Stimulated activated CD4-positive, alpha-beta T cell treated with anti-CD3 and anti-CD28 coated beads, Interleukin-15, amount 100 ng/mL, for 24 hours (primary cell): ENCODE measurements around the gene DPH1.

Experiments
- DNase-seq: peaks from one replicate; pipeline ENCODE4 v3.0.0-alpha.2; 2020

Gene DPH1

GRCh38 chr17:2062571-2063183 lies 32.7 kb downstream of the DPH1 start:
- DNase-seq: no peak

GRCh38 chr17:2063261-2064146 lies 33.6 kb downstream of the DPH1 start:
- no peak for DNase-seq

- DNase-seq: no peak
Observed at GRCh38 chr17:2064147-2064489, 34.2 kb downstream of the DPH1 start.

- DNase-seq: no peak
Observed at GRCh38 chr17:2064520-2064971, 34.6 kb downstream of the DPH1 start.

- DNase-seq: peak; percentile 80
Observed at GRCh38 chr17:2064980-2065785, 35.2 kb downstream of the DPH1 start.

- no peak for DNase-seq
Observed at GRCh38 chr17:2065949-2066400, 36.0 kb downstream of the DPH1 start.

- no peak for DNase-seq
Observed at GRCh38 chr17:2067048-2067561, 37.2 kb downstream of the DPH1 start.

- no peak for DNase-seq
Observed at GRCh38 chr17:2067608-2068024, 37.7 kb downstream of the DPH1 start.

GRCh38 chr17:2068031-2068518 lies 38.1 kb downstream of the DPH1 start:
- no peak for DNase-seq

- peak; percentile 54 for DNase-seq
Observed at GRCh38 chr17:2068519-2069051, 38.6 kb downstream of the DPH1 start.

GRCh38 chr17:2070241-2071023 lies 40.5 kb downstream of the DPH1 start:
- DNase-seq: peak; percentile 85

GRCh38 chr17:2071024-2071385 lies 41.1 kb downstream of the DPH1 start:
- DNase-seq: no peak

GRCh38 chr17:2071455-2072281 lies 41.7 kb downstream of the DPH1 start:
- no peak for DNase-seq

GRCh38 chr17:2074919-2075318 lies 45.0 kb downstream of the DPH1 start:
- no peak for DNase-seq

- no peak for DNase-seq
Observed at GRCh38 chr17:2075336-2076086, 45.6 kb downstream of the DPH1 start.

GRCh38 chr17:2076087-2076984 lies 46.4 kb downstream of the DPH1 start:
- DNase-seq: no peak

GRCh38 chr17:2077040-2077439 lies 47.1 kb downstream of the DPH1 start:
- DNase-seq: no peak

- DNase-seq: no peak
Observed at GRCh38 chr17:2081564-2081963, 51.6 kb downstream of the DPH1 start.
